SK-N-SH treated with all-trans-retinoic acid at 6 μM for 48 hours (cell line): ENCODE data around the gene PMVK.

Experiments
- ATAC-seq: fragments of 200-7000 bp; cut with Tn5 transposase; 3 replicates; pipeline ENCODE4 v1.9.1; 2020; ENCODE audit warnings: mild to moderate bottlenecking, moderate library complexity
- BACH2 ChIP-seq: fragments of 250-450 bp; sonication (Bioruptor Pico); IDR thresholded peaks from 2 replicates; pipeline ENCODE4 v1.9.0; 2021; ENCODE audit warnings: mild to moderate bottlenecking, borderline replicate concordance
- ESRRG ChIP-seq: fragments of 250-450 bp; sonication (Bioruptor Pico); IDR thresholded peaks from 2 replicates; pipeline ENCODE4 v1.6.1; 2021; ENCODE audit warnings: mild to moderate bottlenecking
- GLIS3 ChIP-seq: fragments of 250-450 bp; sonication (Bioruptor Pico); IDR thresholded peaks from 2 replicates; pipeline ENCODE4 v1.5.0; 2020; ENCODE audit warnings: mild to moderate bottlenecking, moderate library complexity
- PPARA ChIP-seq: fragments of 250-450 bp; sonication (Bioruptor Pico); IDR thresholded peaks from 2 replicates; pipeline ENCODE4 v1.5.0; 2020; ENCODE audit warnings: mild to moderate bottlenecking, borderline replicate concordance
- RARB ChIP-seq: fragments of 250-450 bp; sonication (Bioruptor Pico); IDR thresholded peaks from 2 replicates; pipeline ENCODE4 v1.8.0; 2021; ENCODE audit warnings: mild to moderate bottlenecking, moderate library complexity
- SNAI2 ChIP-seq: fragments of 250-450 bp; sonication (Bioruptor Pico); IDR thresholded peaks from 2 replicates; pipeline ENCODE4 v1.5.0; 2020; ENCODE audit warnings: mild to moderate bottlenecking, moderate library complexity
- TCF4 ChIP-seq: fragments of 250-450 bp; sonication (Bioruptor Pico); IDR thresholded peaks from 2 replicates; pipeline ENCODE4 v1.8.0; 2021; ENCODE audit warnings: mild to moderate bottlenecking, moderate library complexity, borderline replicate concordance
- TOX ChIP-seq: fragments of 250-450 bp; sonication (Bioruptor Pico); IDR thresholded peaks from 2 replicates; pipeline ENCODE4 v1.8.0; 2021; ENCODE audit warnings: mild to moderate bottlenecking, moderate library complexity, borderline replicate concordance
- ZFP3 ChIP-seq: fragments of 250-450 bp; sonication (Bioruptor Pico); IDR thresholded peaks from 2 replicates; pipeline ENCODE4 v1.5.0; 2020; ENCODE audit warnings: mild to moderate bottlenecking, moderate library complexity
- ZFP30 ChIP-seq: fragments of 450-650 bp; formaldehyde crosslinking; IDR thresholded peaks from 2 replicates; pipeline ENCODE4 v1.5.0; 2022; ENCODE audit warnings: mild to moderate bottlenecking, moderate library complexity
- ZNF565 ChIP-seq: fragments of 450-650 bp; formaldehyde crosslinking; conservative IDR thresholded peaks from 2 replicates; pipeline ENCODE4 v1.5.0; 2020; ENCODE audit warnings: low read depth, mild to moderate bottlenecking, moderate library complexity
- ZNF70 ChIP-seq: fragments of 450-650 bp; formaldehyde crosslinking; IDR thresholded peaks from 2 replicates; pipeline ENCODE4 v1.5.0; 2020; ENCODE audit warnings: mild to moderate bottlenecking, moderate library complexity
- ZNF8 ChIP-seq: fragments of 450-650 bp; formaldehyde crosslinking; IDR thresholded peaks from 2 replicates; pipeline ENCODE4 v1.5.0; 2020; ENCODE audit warnings: mild to moderate bottlenecking, moderate library complexity
- TF ChIP-seq, protein P1 (sequence below): fragments of 250-450 bp; sonication (Bioruptor Pico); IDR thresholded peaks from 2 replicates; pipeline ENCODE4 v1.8.0; 2021; ENCODE audit warnings: low read depth, mild to moderate bottlenecking, moderate library complexity, borderline replicate concordance
- TF ChIP-seq, protein P2 (sequence below): fragments of 250-450 bp; sonication (Bioruptor Pico); IDR thresholded peaks from 2 replicates; pipeline ENCODE4 v1.5.1; 2021; ENCODE audit warnings: mild to moderate bottlenecking, moderate library complexity
- TF ChIP-seq, protein P3 (sequence below): fragments of 250-450 bp; sonication (Bioruptor Pico); IDR thresholded peaks from 2 replicates; pipeline ENCODE4 v1.5.1; 2020; ENCODE audit warnings: low read depth, mild to moderate bottlenecking, moderate library complexity
- TF ChIP-seq, protein P4 (sequence below): fragments of 250-450 bp; sonication (Bioruptor Pico); IDR thresholded peaks from 2 replicates; pipeline ENCODE4 v1.5.0; 2020; ENCODE audit warnings: mild to moderate bottlenecking, moderate library complexity
- TF ChIP-seq, protein P5 (sequence below): fragments of 250-450 bp; sonication (Bioruptor Pico); IDR thresholded peaks from 2 replicates; pipeline ENCODE4 v1.8.0; 2020; ENCODE audit warnings: mild to moderate bottlenecking, moderate library complexity, borderline replicate concordance

The PMVK gene

DNA sequence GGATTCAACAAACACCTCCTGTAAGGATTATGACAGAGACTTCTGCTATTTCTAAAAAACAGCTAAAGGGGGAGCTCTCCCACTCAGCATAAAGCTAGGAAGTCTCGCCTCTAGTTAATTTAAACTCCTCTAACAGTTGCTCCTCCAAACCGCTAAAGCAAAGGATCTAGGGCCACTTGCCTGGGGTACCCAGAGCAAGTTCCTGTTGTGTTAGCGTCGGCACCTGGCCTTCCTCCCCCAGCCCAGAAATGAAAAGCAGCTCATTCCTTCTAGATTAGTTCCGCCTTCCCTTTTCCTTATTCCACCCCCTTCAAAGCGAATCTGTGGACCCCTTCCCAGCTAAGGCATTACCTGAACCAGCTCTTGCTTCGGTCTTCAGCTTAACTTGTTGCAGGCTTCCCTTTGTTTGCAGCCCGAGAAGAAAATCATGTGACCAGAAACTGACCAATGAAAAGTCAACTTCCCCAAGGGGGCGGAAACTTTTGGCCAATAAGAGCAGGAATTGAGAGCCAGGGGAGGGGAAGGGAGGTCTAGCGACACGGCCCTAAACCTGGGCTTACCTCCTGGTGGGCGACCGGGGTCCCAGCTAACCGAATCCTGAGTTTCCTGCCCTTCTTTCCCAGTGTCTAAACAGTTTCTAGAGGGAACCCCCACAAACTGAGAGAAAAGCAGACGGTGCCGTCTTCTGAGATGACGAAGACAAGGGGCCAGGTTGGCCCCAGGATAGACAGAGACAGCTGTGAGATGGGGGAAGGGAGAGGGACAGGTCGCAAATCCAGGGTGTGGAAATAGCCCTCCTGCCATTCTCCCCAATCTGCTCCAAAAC lies 19.4 kb upstream of the PMVK start, which contains the start of gene PBXIP1:
Gene PBXIP1, minus strand, starts transcription at position 382 of the 826 bp plus-strand sequence. CDS start 2,378 bp downstream, outside the sequence.
- ATAC-seq: peak; percentile 87
- TF ChIP-seq SNAI2 (CRISPR knock-in tag) (no peak), ZNF8 (CRISPR knock-in tag) (no peak), PPARA (CRISPR knock-in tag) (no peak), ESRRG (no peak)
- TF ChIP-seq, protein P1, sequence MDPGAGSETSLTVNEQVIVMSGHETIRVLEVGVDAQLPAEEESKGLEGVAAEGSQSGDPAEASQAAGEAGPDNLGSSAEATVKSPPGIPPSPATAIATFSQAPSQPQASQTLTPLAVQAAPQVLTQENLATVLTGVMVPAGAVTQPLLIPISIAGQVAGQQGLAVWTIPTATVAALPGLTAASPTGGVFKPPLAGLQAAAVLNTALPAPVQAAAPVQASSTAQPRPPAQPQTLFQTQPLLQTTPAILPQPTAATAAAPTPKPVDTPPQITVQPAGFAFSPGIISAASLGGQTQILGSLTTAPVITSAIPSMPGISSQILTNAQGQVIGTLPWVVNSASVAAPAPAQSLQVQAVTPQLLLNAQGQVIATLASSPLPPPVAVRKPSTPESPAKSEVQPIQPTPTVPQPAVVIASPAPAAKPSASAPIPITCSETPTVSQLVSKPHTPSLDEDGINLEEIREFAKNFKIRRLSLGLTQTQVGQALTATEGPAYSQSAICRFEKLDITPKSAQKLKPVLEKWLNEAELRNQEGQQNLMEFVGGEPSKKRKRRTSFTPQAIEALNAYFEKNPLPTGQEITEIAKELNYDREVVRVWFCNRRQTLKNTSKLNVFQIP (CRISPR knock-in tag): 0 out of 2 replicates have a peak, but pooled peaks have one; percentile 63

DNA sequence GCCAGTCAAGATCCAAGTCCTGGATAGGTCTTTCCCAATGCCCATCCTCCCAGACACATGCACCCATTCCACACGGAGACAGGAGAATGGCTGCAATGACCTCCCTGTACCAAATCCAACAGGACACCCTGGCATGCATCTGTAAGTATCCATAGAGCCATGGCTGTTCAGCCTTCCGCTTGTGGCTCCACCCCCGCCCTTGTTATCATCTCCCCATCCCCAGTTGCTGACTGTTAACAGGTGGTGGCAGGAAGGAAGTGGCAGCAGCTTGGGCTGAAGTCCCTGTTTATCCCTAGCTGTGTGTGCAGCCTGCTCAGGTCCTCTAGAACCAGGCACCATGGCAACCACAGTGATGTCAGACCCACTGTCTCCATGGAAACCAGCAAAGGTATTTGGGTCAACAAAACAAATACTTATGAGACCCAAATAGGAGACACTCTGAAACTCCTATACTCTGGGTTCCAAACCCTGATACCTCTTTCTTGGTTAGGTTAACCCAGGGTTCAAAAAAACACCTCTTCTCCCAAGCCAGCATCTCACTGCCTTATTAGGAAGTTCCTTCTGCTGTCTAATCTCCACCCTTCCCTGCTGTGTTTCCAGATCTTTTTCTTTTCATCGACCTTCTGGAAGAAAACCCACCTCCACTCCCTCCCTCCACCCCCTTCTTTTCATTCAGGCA lies 18.7 kb upstream of the PMVK start:
- ATAC-seq: peak; percentile 53
- TF ChIP-seq TOX (CRISPR knock-in tag): peak; percentile 32
- TF ChIP-seq, protein P2, sequence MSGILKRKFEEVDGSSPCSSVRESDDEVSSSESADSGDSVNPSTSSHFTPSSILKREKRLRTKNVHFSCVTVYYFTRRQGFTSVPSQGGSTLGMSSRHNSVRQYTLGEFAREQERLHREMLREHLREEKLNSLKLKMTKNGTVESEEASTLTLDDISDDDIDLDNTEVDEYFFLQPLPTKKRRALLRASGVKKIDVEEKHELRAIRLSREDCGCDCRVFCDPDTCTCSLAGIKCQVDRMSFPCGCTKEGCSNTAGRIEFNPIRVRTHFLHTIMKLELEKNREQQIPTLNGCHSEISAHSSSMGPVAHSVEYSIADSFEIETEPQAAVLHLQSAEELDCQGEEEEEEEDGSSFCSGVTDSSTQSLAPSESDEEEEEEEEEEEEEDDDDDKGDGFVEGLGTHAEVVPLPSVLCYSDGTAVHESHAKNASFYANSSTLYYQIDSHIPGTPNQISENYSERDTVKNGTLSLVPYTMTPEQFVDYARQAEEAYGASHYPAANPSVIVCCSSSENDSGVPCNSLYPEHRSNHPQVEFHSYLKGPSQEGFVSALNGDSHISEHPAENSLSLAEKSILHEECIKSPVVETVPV (CRISPR knock-in tag): no peak

DNA sequence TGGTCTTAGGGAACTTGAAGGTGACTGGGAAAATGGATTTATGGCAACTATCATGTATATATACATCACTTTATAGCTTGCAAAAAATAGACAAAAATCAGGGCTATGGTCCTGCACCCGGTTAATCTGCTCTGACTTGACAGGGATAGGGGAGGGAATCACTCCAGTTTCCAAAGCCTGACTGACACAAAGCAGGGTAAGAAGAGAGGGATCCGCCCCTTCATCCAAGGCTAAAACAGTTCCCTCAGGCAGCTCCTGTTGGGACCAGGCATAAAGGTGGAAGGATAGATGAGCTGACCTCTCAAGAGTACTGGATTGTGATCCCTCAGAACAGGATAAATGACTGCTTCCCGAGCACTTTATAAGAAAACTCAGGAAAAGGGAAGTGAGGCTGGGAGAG lies 18.0 kb upstream of the PMVK start:
- TF ChIP-seq ESRRG: no peak
- TF ChIP-seq, protein P3, sequence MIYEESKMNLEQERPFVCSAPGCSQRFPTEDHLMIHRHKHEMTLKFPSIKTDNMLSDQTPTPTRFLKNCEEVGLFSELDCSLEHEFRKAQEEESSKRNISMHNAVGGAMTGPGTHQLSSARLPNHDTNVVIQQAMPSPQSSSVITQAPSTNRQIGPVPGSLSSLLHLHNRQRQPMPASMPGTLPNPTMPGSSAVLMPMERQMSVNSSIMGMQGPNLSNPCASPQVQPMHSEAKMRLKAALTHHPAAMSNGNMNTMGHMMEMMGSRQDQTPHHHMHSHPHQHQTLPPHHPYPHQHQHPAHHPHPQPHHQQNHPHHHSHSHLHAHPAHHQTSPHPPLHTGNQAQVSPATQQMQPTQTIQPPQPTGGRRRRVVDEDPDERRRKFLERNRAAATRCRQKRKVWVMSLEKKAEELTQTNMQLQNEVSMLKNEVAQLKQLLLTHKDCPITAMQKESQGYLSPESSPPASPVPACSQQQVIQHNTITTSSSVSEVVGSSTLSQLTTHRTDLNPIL (CRISPR knock-in tag): no peak
- TF ChIP-seq BACH2 (CRISPR knock-in tag): no peak
- TF ChIP-seq TCF4 (CRISPR knock-in tag): no peak
- no peak for TF ChIP-seq ZFP3 (CRISPR knock-in tag)
- TF ChIP-seq, protein P2 (CRISPR knock-in tag): no peak
- TF ChIP-seq ZNF565 (CRISPR knock-in tag): no peak
- TF ChIP-seq PPARA (CRISPR knock-in tag): no peak
- TF ChIP-seq ZNF70 (CRISPR knock-in tag): no peak
- no peak for TF ChIP-seq ZFP30 (CRISPR knock-in tag)
- TF ChIP-seq, protein P4, sequence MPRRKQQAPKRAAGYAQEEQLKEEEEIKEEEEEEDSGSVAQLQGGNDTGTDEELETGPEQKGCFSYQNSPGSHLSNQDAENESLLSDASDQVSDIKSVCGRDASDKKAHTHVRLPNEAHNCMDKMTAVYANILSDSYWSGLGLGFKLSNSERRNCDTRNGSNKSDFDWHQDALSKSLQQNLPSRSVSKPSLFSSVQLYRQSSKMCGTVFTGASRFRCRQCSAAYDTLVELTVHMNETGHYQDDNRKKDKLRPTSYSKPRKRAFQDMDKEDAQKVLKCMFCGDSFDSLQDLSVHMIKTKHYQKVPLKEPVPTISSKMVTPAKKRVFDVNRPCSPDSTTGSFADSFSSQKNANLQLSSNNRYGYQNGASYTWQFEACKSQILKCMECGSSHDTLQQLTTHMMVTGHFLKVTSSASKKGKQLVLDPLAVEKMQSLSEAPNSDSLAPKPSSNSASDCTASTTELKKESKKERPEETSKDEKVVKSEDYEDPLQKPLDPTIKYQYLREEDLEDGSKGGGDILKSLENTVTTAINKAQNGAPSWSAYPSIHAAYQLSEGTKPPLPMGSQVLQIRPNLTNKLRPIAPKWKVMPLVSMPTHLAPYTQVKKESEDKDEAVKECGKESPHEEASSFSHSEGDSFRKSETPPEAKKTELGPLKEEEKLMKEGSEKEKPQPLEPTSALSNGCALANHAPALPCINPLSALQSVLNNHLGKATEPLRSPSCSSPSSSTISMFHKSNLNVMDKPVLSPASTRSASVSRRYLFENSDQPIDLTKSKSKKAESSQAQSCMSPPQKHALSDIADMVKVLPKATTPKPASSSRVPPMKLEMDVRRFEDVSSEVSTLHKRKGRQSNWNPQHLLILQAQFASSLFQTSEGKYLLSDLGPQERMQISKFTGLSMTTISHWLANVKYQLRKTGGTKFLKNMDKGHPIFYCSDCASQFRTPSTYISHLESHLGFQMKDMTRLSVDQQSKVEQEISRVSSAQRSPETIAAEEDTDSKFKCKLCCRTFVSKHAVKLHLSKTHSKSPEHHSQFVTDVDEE (CRISPR knock-in tag): no peak
- TF ChIP-seq, all 23 proteins: peak for 0
- ATAC-seq: no peak

DNA sequence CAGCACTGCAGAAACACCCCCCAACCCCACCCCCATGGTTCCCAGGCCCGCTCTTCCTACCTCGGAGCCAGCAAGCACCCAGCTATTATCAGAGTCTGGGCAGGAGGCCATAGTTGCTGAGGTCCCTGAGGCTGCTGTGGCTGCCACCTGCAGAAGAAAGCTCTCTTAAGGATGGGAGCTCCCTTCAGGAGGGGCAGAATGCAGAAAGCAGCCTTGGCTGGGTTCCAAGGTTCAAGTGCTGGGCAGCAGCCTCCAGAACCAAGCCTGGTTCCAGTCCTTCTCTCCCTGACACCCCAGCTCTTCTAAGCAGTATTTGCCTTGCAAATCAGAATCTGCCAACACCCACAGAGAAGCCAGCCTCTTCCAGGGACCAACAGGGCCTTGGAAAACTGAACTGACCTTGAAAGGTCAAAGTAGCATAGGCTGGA lies 17.1 kb upstream of the PMVK start:
- ATAC-seq: no peak
- TF ChIP-seq BACH2 (CRISPR knock-in tag) (no peak), GLIS3 (CRISPR knock-in tag) (no peak), TCF4 (CRISPR knock-in tag) (no peak), ZFP30 (CRISPR knock-in tag) (no peak), ZNF70 (CRISPR knock-in tag) (no peak), RARB (no peak), SNAI2 (CRISPR knock-in tag) (no peak), ZFP3 (CRISPR knock-in tag) (no peak), PPARA (CRISPR knock-in tag) (no peak)
- TF ChIP-seq, protein P5, sequence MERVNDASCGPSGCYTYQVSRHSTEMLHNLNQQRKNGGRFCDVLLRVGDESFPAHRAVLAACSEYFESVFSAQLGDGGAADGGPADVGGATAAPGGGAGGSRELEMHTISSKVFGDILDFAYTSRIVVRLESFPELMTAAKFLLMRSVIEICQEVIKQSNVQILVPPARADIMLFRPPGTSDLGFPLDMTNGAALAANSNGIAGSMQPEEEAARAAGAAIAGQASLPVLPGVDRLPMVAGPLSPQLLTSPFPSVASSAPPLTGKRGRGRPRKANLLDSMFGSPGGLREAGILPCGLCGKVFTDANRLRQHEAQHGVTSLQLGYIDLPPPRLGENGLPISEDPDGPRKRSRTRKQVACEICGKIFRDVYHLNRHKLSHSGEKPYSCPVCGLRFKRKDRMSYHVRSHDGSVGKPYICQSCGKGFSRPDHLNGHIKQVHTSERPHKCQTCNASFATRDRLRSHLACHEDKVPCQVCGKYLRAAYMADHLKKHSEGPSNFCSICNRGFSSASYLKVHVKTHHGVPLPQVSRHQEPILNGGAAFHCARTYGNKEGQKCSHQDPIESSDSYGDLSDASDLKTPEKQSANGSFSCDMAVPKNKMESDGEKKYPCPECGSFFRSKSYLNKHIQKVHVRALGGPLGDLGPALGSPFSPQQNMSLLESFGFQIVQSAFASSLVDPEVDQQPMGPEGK: no peak
- TF ChIP-seq, protein P2 (CRISPR knock-in tag): no peak
- TF ChIP-seq, protein P1 (CRISPR knock-in tag): no peak
